Neural cell (in vitro differentiated cells): ENCODE results near the gene PARP1. TPM values are rescaled to one million over a fixed set of nuclear protein-coding genes. Genes with fewer than 3 reads are reported as not detected.

ENCODE experiments used
- H2AFZ ChIP-seq: fragments of 200-600, 300-800 bp; sonication (generic), shearing (Covaris generic); 2 replicates; pipeline ENCODE4 v1.6.0; 2014; ENCODE audit warnings: low read depth, mild to moderate bottlenecking, antibody characterized with exemption, low read length, moderate library complexity
- H3F3A ChIP-seq: fragments of 200-600 bp; shearing (Covaris generic); 2 replicates; pipeline ENCODE4 v1.6.1; 2016; ENCODE audit warnings: mild to moderate bottlenecking, moderate library complexity, mixed read lengths, antibody characterized with exemption, low read length; ENCODE audit not compliant: insufficient read depth, poor library complexity, severe bottlenecking
- H3K27ac ChIP-seq: fragments of 200-600, 300-800 bp; sonication (generic), shearing (Covaris generic); 2 replicates; pipeline ENCODE4 v1.5.1; 2014; ENCODE audit warnings: mild to moderate bottlenecking, low read length, moderate library complexity
- H3K27me3 ChIP-seq: fragments of 300-800, 200-600 bp; sonication (generic), shearing (Covaris generic); 2 replicates; pipeline ENCODE4 v1.6.0; 2014; ENCODE audit warnings: mild to moderate bottlenecking, low read depth, low read length, moderate library complexity; ENCODE audit not compliant: insufficient read depth
- H3K36me3 ChIP-seq: fragments of 300-800, 200-600 bp; sonication (generic), shearing (Covaris generic); 2 replicates; pipeline ENCODE4 v1.5.1; 2014; ENCODE audit warnings: mild to moderate bottlenecking, antibody characterized with exemption, low read length, moderate library complexity; ENCODE audit not compliant: insufficient read depth
- H3K4me2 ChIP-seq: fragments of 300-800, 200-600 bp; sonication (generic), shearing (Covaris generic); 2 replicates; pipeline ENCODE4 v1.6.0; 2014; ENCODE audit warnings: mild to moderate bottlenecking, low read length
- H3K4me3 ChIP-seq: fragments of 300-800, 200-600 bp; sonication (generic), shearing (Covaris generic); 2 replicates; pipeline ENCODE4 v1.5.1; 2014; ENCODE audit warnings: mild to moderate bottlenecking, low read length, moderate library complexity
- H3K79me2 ChIP-seq: fragments of 200-600 bp; shearing (Covaris generic); replicated peaks from 2 replicates; pipeline ENCODE4 v1.6.0; 2014; ENCODE audit warnings: mild to moderate bottlenecking, low read length, moderate library complexity; ENCODE audit not compliant: insufficient read depth
- H3K9ac ChIP-seq: fragments of 300-800, 200-600 bp; sonication (generic), shearing (Covaris generic); 2 replicates; pipeline ENCODE4 v1.6.1; 2016; ENCODE audit warnings: mild to moderate bottlenecking, low read length, mixed read lengths
- H3K9me2 ChIP-seq: fragments of 200-600 bp; shearing (Covaris generic); 2 replicates; pipeline ENCODE4 v1.6.1; 2016; ENCODE audit warnings: mild to moderate bottlenecking, low read length, mixed read lengths; ENCODE audit not compliant: insufficient read depth
- H3K9me3 ChIP-seq: fragments of 200-600, 300-800 bp; sonication (generic), shearing (Covaris generic); 2 replicates; pipeline ENCODE4 v1.6.1; 2016; ENCODE audit warnings: mild to moderate bottlenecking, mixed run types, low read length, moderate library complexity, mixed read lengths
- H4K20me1 ChIP-seq: fragments of 200-600 bp; shearing (Covaris generic); 2 replicates; pipeline ENCODE4 v1.6.1; 2016; ENCODE audit warnings: mild to moderate bottlenecking, mixed run types; ENCODE audit not compliant: insufficient read depth
- EP300 ChIP-seq: fragments of 450-650 bp; conservative IDR thresholded peaks from 2 replicates; pipeline ENCODE4 v1.6.1; 2014; ENCODE audit warnings: antibody characterized with exemption, mild to moderate bottlenecking, moderate library complexity; ENCODE audit not compliant: poor library complexity, severe bottlenecking
- EZH2 ChIP-seq: fragments of 200-600, 300-800 bp; shearing (Covaris generic), sonication (generic); IDR thresholded peaks from 2 replicates; pipeline ENCODE4 v1.6.1; 2014; ENCODE audit warnings: antibody characterized with exemption, low read length, borderline replicate concordance, mild to moderate bottlenecking; ENCODE audit not compliant: insufficient read depth, poor library complexity, severe bottlenecking
- MXI1 ChIP-seq: fragments of 450-650 bp; conservative IDR thresholded peaks from 2 replicates; pipeline ENCODE4 v1.6.1; 2014; ENCODE audit warnings: antibody characterized with exemption, mild to moderate bottlenecking; ENCODE audit not compliant: poor library complexity, severe bottlenecking
- POLR2AphosphoS5 ChIP-seq: IDR thresholded peaks from 2 replicates; pipeline ENCODE4 v1.6.1; 2012
- RAD21 ChIP-seq: fragments of 450-650 bp; conservative IDR thresholded peaks from 2 replicates; pipeline ENCODE4 v1.6.1; 2014; ENCODE audit warnings: antibody characterized with exemption, mild to moderate bottlenecking, moderate library complexity
- SMC3 ChIP-seq: fragments of 450-650 bp; conservative IDR thresholded peaks from 2 replicates; pipeline ENCODE4 v1.6.1; 2014; ENCODE audit warnings: antibody characterized with exemption, mild to moderate bottlenecking, moderate library complexity; ENCODE audit not compliant: poor library complexity
- TAF1 ChIP-seq: IDR thresholded peaks from 2 replicates; pipeline ENCODE4 v1.6.1; 2012; ENCODE audit warnings: low read depth
- polyA plus RNA-seq: library from polyadenylated mRNA; depleted of rRNA; stranded (reverse); fragments of >200 nt; gene quantifications from 2 replicates; pipeline ENCODE4 v1.2.3, GENCODE V29; 2014
- TF ChIP-seq, protein P1 (sequence below): IDR thresholded peaks from 2 replicates; pipeline ENCODE4 v1.6.1; 2012; ENCODE audit warnings: borderline replicate concordance
- TF ChIP-seq, protein P2 (sequence below): fragments of 450-650 bp; IDR thresholded peaks from 2 replicates; pipeline ENCODE4 v1.5.1; 2014; ENCODE audit warnings: antibody characterized with exemption, mild to moderate bottlenecking, moderate library complexity; ENCODE audit not compliant: poor library complexity, severe bottlenecking

Gene PARP1
- polyA plus RNA-seq, 1 donor from 2014 or later, result 112 TPM

DNA sequence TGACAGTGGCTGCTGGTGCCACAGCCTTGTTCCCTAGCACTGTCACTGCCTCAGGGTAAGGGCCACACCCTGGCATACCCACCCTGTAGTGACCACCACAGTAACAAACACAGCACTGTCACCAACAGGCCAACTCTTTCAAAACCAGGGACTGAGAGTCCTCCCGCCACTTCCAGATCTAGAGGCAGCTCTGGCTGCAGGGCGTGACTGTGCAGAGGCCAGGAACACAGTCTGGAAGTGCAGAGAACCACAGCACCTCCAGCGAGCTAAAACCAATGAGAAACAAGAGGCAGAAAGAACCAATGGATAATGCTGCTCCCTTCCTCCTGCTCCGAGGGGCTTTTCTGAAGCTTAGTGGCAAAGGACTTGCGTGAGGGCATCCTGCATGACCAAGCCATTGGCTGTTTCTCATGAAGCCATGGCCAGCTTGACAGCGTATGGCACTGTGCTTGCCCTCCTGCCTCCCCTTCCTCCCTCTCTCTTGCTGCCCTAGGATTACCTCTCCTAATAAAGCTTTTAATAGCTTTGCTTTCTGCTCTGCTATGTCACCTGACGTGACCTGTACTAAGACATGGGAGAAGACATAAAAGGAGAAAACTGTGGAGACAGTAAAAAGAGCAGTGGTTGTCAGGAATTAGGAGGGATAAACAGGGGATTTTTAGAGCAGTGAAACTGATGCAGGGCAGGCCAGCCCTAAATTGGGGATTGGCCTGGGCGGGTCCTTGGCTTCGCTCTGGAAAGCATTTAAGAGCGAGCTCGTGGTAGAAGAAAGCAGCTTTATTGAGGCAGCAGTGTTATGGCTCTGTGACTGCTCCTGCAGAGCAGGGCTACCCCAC is 7.2 kb downstream of the PARP1 start:
- Histone ChIP-seq H3K27me3 (no peaks in the 10 kb centered on the region), H3K9me2 (no peaks in the 10 kb centered on the region), H3K36me3 (peaks cover 4% of the 10 kb centered on the region), H3K9ac (no peak overlapping the region), H3K4me2 (no peak overlapping the region), H4K20me1 (no peaks in the 10 kb centered on the region), H3K27ac (no peak overlapping the region), H3K4me3 (no peak overlapping the region), H2AFZ (no peak overlapping the region), H3K9me3 (no peaks in the 10 kb centered on the region), H3K79me2 (peaks cover 38% of the 10 kb centered on the region), H3F3A (no peaks in the 10 kb centered on the region)
- TF ChIP-seq, protein P1, sequence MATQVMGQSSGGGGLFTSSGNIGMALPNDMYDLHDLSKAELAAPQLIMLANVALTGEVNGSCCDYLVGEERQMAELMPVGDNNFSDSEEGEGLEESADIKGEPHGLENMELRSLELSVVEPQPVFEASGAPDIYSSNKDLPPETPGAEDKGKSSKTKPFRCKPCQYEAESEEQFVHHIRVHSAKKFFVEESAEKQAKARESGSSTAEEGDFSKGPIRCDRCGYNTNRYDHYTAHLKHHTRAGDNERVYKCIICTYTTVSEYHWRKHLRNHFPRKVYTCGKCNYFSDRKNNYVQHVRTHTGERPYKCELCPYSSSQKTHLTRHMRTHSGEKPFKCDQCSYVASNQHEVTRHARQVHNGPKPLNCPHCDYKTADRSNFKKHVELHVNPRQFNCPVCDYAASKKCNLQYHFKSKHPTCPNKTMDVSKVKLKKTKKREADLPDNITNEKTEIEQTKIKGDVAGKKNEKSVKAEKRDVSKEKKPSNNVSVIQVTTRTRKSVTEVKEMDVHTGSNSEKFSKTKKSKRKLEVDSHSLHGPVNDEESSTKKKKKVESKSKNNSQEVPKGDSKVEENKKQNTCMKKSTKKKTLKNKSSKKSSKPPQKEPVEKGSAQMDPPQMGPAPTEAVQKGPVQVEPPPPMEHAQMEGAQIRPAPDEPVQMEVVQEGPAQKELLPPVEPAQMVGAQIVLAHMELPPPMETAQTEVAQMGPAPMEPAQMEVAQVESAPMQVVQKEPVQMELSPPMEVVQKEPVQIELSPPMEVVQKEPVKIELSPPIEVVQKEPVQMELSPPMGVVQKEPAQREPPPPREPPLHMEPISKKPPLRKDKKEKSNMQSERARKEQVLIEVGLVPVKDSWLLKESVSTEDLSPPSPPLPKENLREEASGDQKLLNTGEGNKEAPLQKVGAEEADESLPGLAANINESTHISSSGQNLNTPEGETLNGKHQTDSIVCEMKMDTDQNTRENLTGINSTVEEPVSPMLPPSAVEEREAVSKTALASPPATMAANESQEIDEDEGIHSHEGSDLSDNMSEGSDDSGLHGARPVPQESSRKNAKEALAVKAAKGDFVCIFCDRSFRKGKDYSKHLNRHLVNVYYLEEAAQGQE, result no peak
- TF ChIP-seq, protein P2, sequence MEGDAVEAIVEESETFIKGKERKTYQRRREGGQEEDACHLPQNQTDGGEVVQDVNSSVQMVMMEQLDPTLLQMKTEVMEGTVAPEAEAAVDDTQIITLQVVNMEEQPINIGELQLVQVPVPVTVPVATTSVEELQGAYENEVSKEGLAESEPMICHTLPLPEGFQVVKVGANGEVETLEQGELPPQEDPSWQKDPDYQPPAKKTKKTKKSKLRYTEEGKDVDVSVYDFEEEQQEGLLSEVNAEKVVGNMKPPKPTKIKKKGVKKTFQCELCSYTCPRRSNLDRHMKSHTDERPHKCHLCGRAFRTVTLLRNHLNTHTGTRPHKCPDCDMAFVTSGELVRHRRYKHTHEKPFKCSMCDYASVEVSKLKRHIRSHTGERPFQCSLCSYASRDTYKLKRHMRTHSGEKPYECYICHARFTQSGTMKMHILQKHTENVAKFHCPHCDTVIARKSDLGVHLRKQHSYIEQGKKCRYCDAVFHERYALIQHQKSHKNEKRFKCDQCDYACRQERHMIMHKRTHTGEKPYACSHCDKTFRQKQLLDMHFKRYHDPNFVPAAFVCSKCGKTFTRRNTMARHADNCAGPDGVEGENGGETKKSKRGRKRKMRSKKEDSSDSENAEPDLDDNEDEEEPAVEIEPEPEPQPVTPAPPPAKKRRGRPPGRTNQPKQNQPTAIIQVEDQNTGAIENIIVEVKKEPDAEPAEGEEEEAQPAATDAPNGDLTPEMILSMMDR, result no peak
- no peak for TF ChIP-seq MXI1
- TF ChIP-seq SMC3, result no peak
- no peak for TF ChIP-seq RAD21
- no peak for TF ChIP-seq EZH2
- no peak for TF ChIP-seq EP300
- no peak for TF ChIP-seq POLR2AphosphoS5
- no peak for TF ChIP-seq TAF1

DNA sequence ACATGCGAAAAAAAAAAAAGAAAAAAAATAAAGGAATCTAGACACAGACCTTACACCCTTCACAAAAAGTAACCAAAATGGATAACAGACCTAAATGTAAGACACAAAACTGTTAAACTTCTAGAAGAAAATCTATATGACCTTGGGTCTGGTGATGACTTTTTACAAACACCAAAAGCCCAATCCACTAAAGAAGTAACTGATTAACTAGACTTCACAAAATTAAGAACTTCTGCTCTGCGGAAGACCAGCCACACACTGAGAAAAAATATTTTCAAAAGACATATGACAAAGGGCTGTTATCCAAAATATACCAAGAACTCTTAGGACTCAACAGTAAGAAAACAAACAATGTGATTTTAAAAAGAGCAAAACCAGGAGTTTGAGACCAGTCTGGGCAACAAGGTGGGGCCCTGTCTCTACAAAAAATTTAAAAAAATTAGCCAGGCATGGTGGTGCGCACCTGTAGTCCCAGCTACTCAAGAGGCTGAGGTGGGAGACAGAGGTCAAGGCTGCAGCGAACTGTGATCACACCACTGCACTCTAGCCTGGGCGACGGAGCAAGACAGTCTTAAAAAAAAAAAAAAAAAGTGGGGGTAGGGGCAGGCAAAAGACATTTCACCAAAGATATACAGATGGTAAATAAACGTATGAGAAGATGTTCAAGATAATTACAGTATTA is 9.8 kb downstream of the PARP1 start:
- H3K9me2 ChIP-seq, result no peaks in the 10 kb centered on the region
- H3K36me3 ChIP-seq, result peaks cover 4% of the 10 kb centered on the region
- no peak overlapping the region for H3K4me2 ChIP-seq
- no peak overlapping the region for H3K27ac ChIP-seq
- no peak overlapping the region for H2AFZ ChIP-seq
- no peaks in the 10 kb centered on the region for H4K20me1 ChIP-seq
- no peak for TF ChIP-seq POLR2AphosphoS5
- TF ChIP-seq RAD21, result no peak
- no peak for TF ChIP-seq EZH2
- TF ChIP-seq TAF1, result no peak
- TF ChIP-seq, protein P2, result no peak
- no peak for TF ChIP-seq SMC3
- no peak for TF ChIP-seq MXI1
- TF ChIP-seq EP300, result no peak
- TF ChIP-seq, protein P1, result no peak
- H3K9me3 ChIP-seq, result no peaks in the 10 kb centered on the region
- H3K9ac ChIP-seq, result no peak overlapping the region
- peaks cover 30% of the 10 kb centered on the region for H3K79me2 ChIP-seq
- no peak overlapping the region for H3K4me3 ChIP-seq
- H3K27me3 ChIP-seq, result no peaks in the 10 kb centered on the region
- no peaks in the 10 kb centered on the region for H3F3A ChIP-seq
